ENCODE results near the gene GPR26. TPM values are rescaled to one million over a fixed set of nuclear protein-coding genes. Genes with fewer than 3 reads are reported as not detected.

GPR26 gene
- total RNA-seq, 1 experiment from 2014 or later = 0.07 TPM

DNA sequence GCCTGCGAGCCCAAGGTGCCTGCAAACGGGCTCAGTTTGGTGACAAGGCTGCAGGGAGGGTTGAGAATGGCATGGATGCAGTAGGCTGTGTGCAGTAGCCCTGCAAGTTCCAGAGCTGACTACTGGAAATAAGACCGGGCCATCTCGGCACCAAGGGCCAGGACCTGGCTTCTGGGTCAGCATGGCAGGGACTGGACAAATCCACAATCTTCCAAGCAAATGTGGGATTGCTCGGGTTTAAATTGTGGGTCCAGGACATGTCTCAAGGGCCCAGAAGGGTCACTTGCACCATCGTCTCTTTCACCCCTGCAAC is 78.0 kb downstream of the GPR26 start:
- H3K9me3 ChIP-seq (ENCODE audit: control insufficient read depth, low read depth, low read length) = no peaks in the 10 kb centered on the region
- H3T11ph ChIP-seq (ENCODE audit: low read length) = no peak overlapping the region
- Mint-ChIP-seq H3K36me3 (ENCODE audit: insufficient read depth in 1 of 3, low read depth in 3 of 3) (no peaks in the 10 kb centered on the region), H3K4me3 (no peak overlapping the region), H3K4me1 (peaks cover 30 to 36% of the 10 kb centered on the region in 2 experiments), H3K9me3 (no peaks in the 10 kb centered on the region), H3K27me3 (ENCODE audit: low read depth) (peaks cover 4% of the 10 kb centered on the region), H3K27ac (no peak overlapping the region)
- H2AK5ac ChIP-seq (ENCODE audit: insufficient read length, low read length) = no peak overlapping the region
- no peaks in the 10 kb centered on the region for H3K23me2 ChIP-seq (ENCODE audit: insufficient read length, low read depth, low read length, poor library complexity, severe bottlenecking)
- no peaks in the 10 kb centered on the region for H4K20me1 ChIP-seq (ENCODE audit: control insufficient read depth, insufficient read depth, insufficient read length)
- WGBS (ENCODE audit: extremely low coverage, insufficient read length, low lambda C conversion rate) = no CpG with 5 or more reads among the region's 6 CpGs
- TF ChIP-seq CTCF (conservative IDR thresholded peaks at IDR 0.05) = no peak
- no peaks in the 10 kb centered on the region for H3K27me3 ChIP-seq (ENCODE audit: insufficient read depth, low read length)
- H3K18ac ChIP-seq (ENCODE audit: insufficient read length, low read depth, low read length) = no peak overlapping the region
- H2BK5ac ChIP-seq (ENCODE audit: insufficient read length, low read length) = no peak overlapping the region
- peaks cover 10% of the 10 kb centered on the region; the same call in 1 of the 2 replicates for H3K4me1 ChIP-seq (ENCODE audit: insufficient read depth, low read length)
- no peak overlapping the region for H3K4me2 ChIP-seq (ENCODE audit: insufficient read depth, insufficient read length, low read length)
- H3K56ac ChIP-seq (ENCODE audit: insufficient read length, low read depth, low read length) = no peak overlapping the region
- H2BK12ac ChIP-seq (ENCODE audit: insufficient read length, low read depth, low read length) = no peak overlapping the region
- no peak overlapping the region for H3K9ac ChIP-seq (ENCODE audit: extremely low read depth, insufficient read length, low read length)
- H4K5ac ChIP-seq (ENCODE audit: insufficient read length, low read depth, low read length) = no peak overlapping the region
- no peaks in the 10 kb centered on the region for H3K79me2 ChIP-seq (ENCODE audit: insufficient read depth, low read length)
- no peak overlapping the region for H4K91ac ChIP-seq (ENCODE audit: insufficient read length, low read depth, low read length)
- no peak overlapping the region for H3K4ac ChIP-seq (ENCODE audit: low read depth, low read length)
- H2BK20ac ChIP-seq (ENCODE audit: low read depth, low read length, poor library complexity, severe bottlenecking) = no peak overlapping the region
- H3K79me1 ChIP-seq (ENCODE audit: insufficient read depth, low read depth, low read length, poor library complexity, severe bottlenecking) = no peaks in the 10 kb centered on the region
- no peak for DNase-seq
- H3K14ac ChIP-seq (ENCODE audit: insufficient read depth, low read length) = no peak overlapping the region
- no peak overlapping the region for H3K23ac ChIP-seq (ENCODE audit: insufficient read length, low read depth, low read length)
- H2AFZ ChIP-seq (ENCODE audit: low read length) = no peak overlapping the region
- H3K27ac ChIP-seq (ENCODE audit: insufficient read length, low read depth, low read length) = no peak overlapping the region
- H2BK120ac ChIP-seq (ENCODE audit: low read depth, low read length, poor library complexity, severe bottlenecking) = no peak overlapping the region
- no peak overlapping the region for H2BK15ac ChIP-seq (ENCODE audit: low read depth, low read length)
- no peak overlapping the region for H4K8ac ChIP-seq (replicated peaks; ENCODE audit: insufficient read length, low read depth, low read length)

Other genes with a start within 250 kb of the GPR26 start
- 1.7 and 1.9 TPM in 2 replicates for gene CPXM2, start 225.5 kb downstream of the GPR26 start, total RNA-seq (2021)

Data from H9 (cell line).